ENCODE data around the gene MEGF6. TPM values are rescaled to one million over a fixed set of nuclear protein-coding genes. Genes with fewer than 3 reads are reported as not detected.

MEGF6 gene
- total RNA-seq, 6 experiments from 2014 or later = 20.3 to 39.2 (median 23.0) TPM

- H3K4me1 Mint-ChIP-seq (ENCODE audit: low read depth) = no peaks in the 10 kb centered on the region
- H3K27me3 Mint-ChIP-seq (ENCODE audit: insufficient read depth) = peaks cover 47% of the 10 kb centered on the region
- H3K36me3 Mint-ChIP-seq (ENCODE audit: low read depth) = no peaks in the 10 kb centered on the region
- no peak for TF ChIP-seq CTCF (IDR thresholded peaks at IDR 0.05)
- no peak overlapping the region for H3K4me3 Mint-ChIP-seq
- H3K9me3 Mint-ChIP-seq = no peaks in the 10 kb centered on the region
- DNase-seq = no peak
- no peak overlapping the region for H3K27ac Mint-ChIP-seq
These were observed 45.8 kb upstream of the MEGF6 start for GRCh38 chr1:3657096-3657475.

- no peak for TF ChIP-seq CTCF (IDR thresholded peaks at IDR 0.05)
- no peak for DNase-seq
- no peaks in the 10 kb centered on the region for H3K36me3 Mint-ChIP-seq (ENCODE audit: low read depth)
- peaks cover 49% of the 10 kb centered on the region for H3K27me3 Mint-ChIP-seq (ENCODE audit: insufficient read depth)
- no peaks in the 10 kb centered on the region for H3K4me1 Mint-ChIP-seq (ENCODE audit: low read depth)
- H3K4me3 Mint-ChIP-seq = no peak overlapping the region
- H3K9me3 Mint-ChIP-seq = no peaks in the 10 kb centered on the region
- H3K27ac Mint-ChIP-seq = no peak overlapping the region
These were observed 45.3 kb upstream of the MEGF6 start for GRCh38 chr1:3656450-3657095.

- H3K4me3 Mint-ChIP-seq = no peak overlapping the region
These were observed 43.4 kb upstream of the MEGF6 start for GRCh38 chr1:3654549-3655281.

GRCh38 chr1:3653286-3653618 lies 41.9 kb upstream of the MEGF6 start:
- TF ChIP-seq CTCF (IDR thresholded peaks at IDR 0.05) = no peak
- H3K27me3 Mint-ChIP-seq (ENCODE audit: insufficient read depth) = peaks cover 55% of the 10 kb centered on the region
- peaks cover 11% of the 10 kb centered on the region for H3K4me1 Mint-ChIP-seq (ENCODE audit: low read depth)
- H3K27ac Mint-ChIP-seq = no peak overlapping the region
- H3K36me3 Mint-ChIP-seq (ENCODE audit: low read depth) = no peaks in the 10 kb centered on the region
- DNase-seq = no peak
- H3K4me3 Mint-ChIP-seq = no peak overlapping the region
- H3K9me3 Mint-ChIP-seq = no peaks in the 10 kb centered on the region

More at GRCh38 chr1:3654549-3655281, 43.4 kb upstream of the MEGF6 start:
- Mint-ChIP-seq H3K27me3 (ENCODE audit: insufficient read depth) (peaks cover 61% of the 10 kb centered on the region), H3K36me3 (ENCODE audit: low read depth) (no peaks in the 10 kb centered on the region), H3K27ac (no peak overlapping the region), H3K4me1 (ENCODE audit: low read depth) (no peaks in the 10 kb centered on the region), H3K9me3 (no peaks in the 10 kb centered on the region)
- TF ChIP-seq CTCF (IDR thresholded peaks at IDR 0.05) = no peak
- no peak for DNase-seq

- DNase-seq = no peak
- Mint-ChIP-seq H3K27me3 (ENCODE audit: insufficient read depth) (peaks cover 50% of the 10 kb centered on the region), H3K9me3 (no peaks in the 10 kb centered on the region), H3K27ac (no peak overlapping the region), H3K4me1 (ENCODE audit: low read depth) (peaks cover 16% of the 10 kb centered on the region), H3K4me3 (no peak overlapping the region), H3K36me3 (ENCODE audit: low read depth) (no peaks in the 10 kb centered on the region)
- no peak for TF ChIP-seq CTCF (IDR thresholded peaks at IDR 0.05)
These were observed 41.4 kb upstream of the MEGF6 start for GRCh38 chr1:3652548-3653285.

Measured in HFFc6 (cell line).